NB4 (cell line): Measurements from ENCODE around the gene PLXNA2.

Experiments
- DNase-seq: peaks from one replicate; pipeline ENCODE4 v3.0.0; 2010; ENCODE audit warnings: low read depth
- H3K4me3 ChIP-seq: one replicate; pipeline ENCODE4 v1.5.1; 2011; ENCODE audit warnings: mild to moderate bottlenecking, low read depth, low read length, moderate library complexity
- CTCF ChIP-seq: IDR thresholded peaks from one replicate; pipeline ENCODE4 v1.5.1; 2012; ENCODE audit warnings: low read depth, low read length
- MAX ChIP-seq: IDR thresholded peaks from 2 replicates; pipeline ENCODE4 v1.6.1; 2011; ENCODE audit warnings: low read depth, low read length
- MYC ChIP-seq: IDR thresholded peaks from 2 replicates; pipeline ENCODE4 v1.6.1; 2011; ENCODE audit warnings: low read depth, low read length
- POLR2A ChIP-seq: IDR thresholded peaks from 2 replicates; pipeline ENCODE4 v1.6.1; 2011; ENCODE audit warnings: mild to moderate bottlenecking; ENCODE audit not compliant: insufficient read length; ENCODE audit errors: extremely low read depth

PLXNA2 gene

GRCh38 chr1:208108646-208109330 lies 135.4 kb downstream of the PLXNA2 start:
- TF ChIP-seq MYC (no peak), MAX (no peak), POLR2A (no peak)
- no peak overlapping the region for H3K4me3 ChIP-seq
- no peak for DNase-seq

- H3K4me3 ChIP-seq = no peak overlapping the region
- DNase-seq = no peak
- no peak for TF ChIP-seq CTCF
- no peak for TF ChIP-seq POLR2A
- no peak for TF ChIP-seq MYC
- no peak for TF ChIP-seq MAX
Measured at GRCh38 chr1:208108213-208108608, 136.0 kb downstream of the PLXNA2 start.

GRCh38 chr1:208107425-208108212 lies 136.6 kb downstream of the PLXNA2 start:
- no peak for TF ChIP-seq MAX
- no peak for TF ChIP-seq CTCF
- no peak overlapping the region for H3K4me3 ChIP-seq
- no peak for DNase-seq

GRCh38 chr1:208106218-208106617 lies 138.0 kb downstream of the PLXNA2 start:
- DNase-seq = no peak
- TF ChIP-seq POLR2A (no peak), CTCF (no peak), MYC (no peak), MAX (no peak)

GRCh38 chr1:208105756-208106155 lies 138.4 kb downstream of the PLXNA2 start:
- no peak for DNase-seq
- TF ChIP-seq MAX = no peak
- TF ChIP-seq MYC = no peak
- no peak for TF ChIP-seq CTCF
- no peak for TF ChIP-seq POLR2A
- no peak overlapping the region for H3K4me3 ChIP-seq

More at GRCh38 chr1:208106218-208106617, 138.0 kb downstream of the PLXNA2 start:
- H3K4me3 ChIP-seq = no peak overlapping the region
